SK-N-SH (cell line): ENCODE results near the gene PSME2. TPM values are rescaled to one million over a fixed set of nuclear protein-coding genes. Genes with fewer than 3 reads are reported as not detected.

ENCODE experiments used
- CTCF ChIA-PET: fragments of 300-600, 350-600 bp; formaldehyde crosslinking; extraction: SDS; loops from one replicate; lab custom pipeline; 2021; lab: Yijun Ruan, JAX
- POLR2A ChIA-PET: fragments of 350-600 bp; sonication (Branson Sonifier 250); formaldehyde crosslinking; extraction: SDS; loops from one replicate; lab custom pipeline; 2020; ENCODE audit warnings: antibody characterized with exemption, inconsistent platforms; lab: Yijun Ruan, JAX
- DNase-seq: peaks from one replicate; pipeline ENCODE4 v3.0.0; 2012
- H2AFZ ChIP-seq: fragments of 200-600 bp; sonication (generic); 2 replicates; pipeline ENCODE4 v1.8.1; 2016; ENCODE audit warnings: antibody characterized with exemption, mild to moderate bottlenecking, low read depth
- H3F3A ChIP-seq: fragments of 200-600 bp; sonication (generic); replicated peaks from 2 replicates; pipeline ENCODE3; 2016; ENCODE audit warnings: antibody characterized with exemption, mild to moderate bottlenecking; ENCODE audit not compliant: insufficient read depth
- H3K27ac ChIP-seq, 2 experiments: fragments of 200-500 bp in 1 of 2; fragments of 200-600 bp in 1 of 2; sonication (Bioruptor generic) in 1 of 2; sonication (generic), shearing (Covaris generic) in 1 of 2; 2 replicates each; pipeline versions ENCODE4 v1.5.1 to v1.6.1; 2014 to 2016; ENCODE audit warnings: low read depth in 2 of 2, inconsistent platforms in 1 of 2, low read length in 1 of 2, mild to moderate bottlenecking in 1 of 2, mixed read lengths in 1 of 2
- H3K27me3 ChIP-seq: fragments of 200-600 bp; sonication (generic), shearing (Covaris generic); 2 replicates; pipeline ENCODE4 v1.6.1; 2016; ENCODE audit warnings: mixed run types; ENCODE audit not compliant: insufficient read depth
- H3K36me3 ChIP-seq, 2 experiments: fragments of 200-500 bp in 1 of 2; fragments of 200-600 bp in 1 of 2; sonication (Bioruptor generic) in 1 of 2; sonication (generic) in 1 of 2; replicated peaks in 1 of 2; 2 replicates each; pipeline versions ENCODE3 to v1.5.1; 2014 to 2016; ENCODE audit warnings: low read length in 1 of 2, mild to moderate bottlenecking in 1 of 2; ENCODE audit not compliant: insufficient read depth in 2 of 2, control insufficient read depth in 1 of 2
- H3K4me1 ChIP-seq, 2 experiments: fragments of 200-500 bp in 1 of 2; fragments of 200-600 bp in 1 of 2; sonication (Bioruptor generic) in 1 of 2; sonication (generic), shearing (Covaris generic) in 1 of 2; 2 replicates each; pipeline versions ENCODE4 v1.5.1 to v1.6.1; 2014 to 2016; ENCODE audit warnings: low read depth in 1 of 2, low read length in 1 of 2, mixed run types in 1 of 2; ENCODE audit not compliant: insufficient read depth in 2 of 2, control insufficient read depth in 1 of 2
- H3K4me2 ChIP-seq: fragments of 200-600 bp; sonication (generic), shearing (Covaris generic); 2 replicates; pipeline ENCODE4 v1.6.1; 2017; ENCODE audit warnings: mixed run types
- H3K4me3 ChIP-seq, 2 experiments: fragments of 200-500 bp in 1 of 2; fragments of 200-600 bp in 1 of 2; sonication (Bioruptor generic) in 1 of 2; sonication (generic), shearing (Covaris generic) in 1 of 2; 2 replicates each; pipeline versions ENCODE4 v1.5.1 to v1.8.1; 2014 to 2016; ENCODE audit warnings: low read depth in 2 of 2, inconsistent platforms in 1 of 2, low read length in 1 of 2, mild to moderate bottlenecking in 1 of 2, mixed read lengths in 1 of 2, moderate library complexity in 1 of 2
- H3K79me2 ChIP-seq: fragments of 200-600 bp; sonication (generic); 2 replicates; pipeline ENCODE4 v1.8.1; 2017; ENCODE audit warnings: mild to moderate bottlenecking; ENCODE audit not compliant: insufficient read depth
- H3K9ac ChIP-seq: fragments of 200-600 bp; sonication (generic); 2 replicates; pipeline ENCODE4 v1.6.1; 2017; ENCODE audit warnings: mixed run types
- H3K9me2 ChIP-seq: fragments of 200-600 bp; sonication (generic); 2 replicates; pipeline ENCODE4 v1.6.1; 2017; ENCODE audit warnings: mixed run types
- H3K9me3 ChIP-seq: fragments of 200-600 bp; sonication (generic); 2 replicates; pipeline ENCODE4 v1.6.1; 2017; ENCODE audit warnings: mixed run types, mild to moderate bottlenecking, moderate library complexity
- H4K20me1 ChIP-seq: fragments of 200-600 bp; sonication (generic); 2 replicates; pipeline ENCODE4 v1.6.1; 2017; ENCODE audit warnings: mild to moderate bottlenecking, mixed run types; ENCODE audit not compliant: insufficient read depth
- ELF1 ChIP-seq: IDR thresholded peaks from 2 replicates; pipeline ENCODE4 v1.4.0; 2012
- FOSL2 ChIP-seq: IDR thresholded peaks from 2 replicates; pipeline ENCODE4 v1.4.0; 2012; ENCODE audit warnings: low read depth, mild to moderate bottlenecking, moderate library complexity, borderline replicate concordance
- FOXJ3 ChIP-seq: sonication (generic); formaldehyde crosslinking; IDR thresholded peaks from 2 replicates; pipeline ENCODE4 v1.5.1; 2020; ENCODE audit warnings: mild to moderate bottlenecking, missing genetic modification reagents
- FOXM1 ChIP-seq: IDR thresholded peaks from 2 replicates; pipeline ENCODE4 v1.4.0; 2012; ENCODE audit warnings: low read depth, mild to moderate bottlenecking
- GATA2 ChIP-seq: sonication (generic); formaldehyde crosslinking; IDR thresholded peaks from 2 replicates; pipeline ENCODE4 v1.5.0; 2020; ENCODE audit warnings: mild to moderate bottlenecking, missing genetic modification reagents
- JUND ChIP-seq: IDR thresholded peaks from 2 replicates; pipeline ENCODE4 v1.4.0; 2012
- MEF2A ChIP-seq: IDR thresholded peaks from 2 replicates; pipeline ENCODE4 v1.4.0; 2012; ENCODE audit warnings: low read depth, borderline replicate concordance
- NFIC ChIP-seq: IDR thresholded peaks from 2 replicates; pipeline ENCODE4 v1.4.0; 2012; ENCODE audit warnings: borderline replicate concordance
- POLR2AphosphoS5 ChIP-seq: IDR thresholded peaks from 2 replicates; pipeline ENCODE4 v1.6.1; 2012; ENCODE audit warnings: low read depth, low read length
- RFX5 ChIP-seq: IDR thresholded peaks from 2 replicates; pipeline ENCODE4 v1.6.1; 2012; ENCODE audit warnings: mild to moderate bottlenecking, improper control_type of control experiment, low read length
- SMC3 ChIP-seq: IDR thresholded peaks from 2 replicates; pipeline ENCODE4 v1.6.1; 2012; ENCODE audit warnings: low read depth, low read length, improper control_type of control experiment
- TCF12 ChIP-seq: IDR thresholded peaks from 2 replicates; pipeline ENCODE4 v1.4.0; 2012
- TEAD4 ChIP-seq: IDR thresholded peaks from 2 replicates; pipeline ENCODE4 v1.4.0; 2012; ENCODE audit warnings: mild to moderate bottlenecking, borderline replicate concordance; ENCODE audit not compliant: insufficient read depth
- USF1 ChIP-seq: IDR thresholded peaks from 2 replicates; pipeline ENCODE4 v1.4.0; 2012; ENCODE audit warnings: low read depth, borderline replicate concordance
- YY1 ChIP-seq: IDR thresholded peaks from 2 replicates; pipeline ENCODE4 v1.4.0; 2012; ENCODE audit warnings: low read depth, mild to moderate bottlenecking
- WGBS: methylation state at CpG from one replicate; pipeline ENCODE4 v1.1.6; 2017; ENCODE audit warnings: low lambda C conversion rate; 5-methylcytosine and 5-hydroxymethylcytosine counted together
- polyA plus RNA-seq, 3 experiments: library from polyadenylated mRNA; depleted of rRNA; stranded (reverse); fragments of >200 nt; gene quantifications; 2 replicates each; pipeline ENCODE4 v1.2.3, GENCODE V29; 2012
- TF ChIP-seq, protein P1 (sequence below): fragments of 200-600 bp; sonication (generic); IDR thresholded peaks from 2 replicates; pipeline ENCODE4 v1.6.1; 2017; ENCODE audit warnings: antibody characterized with exemption, mild to moderate bottlenecking, moderate library complexity
- TF ChIP-seq, protein P2 (sequence below): fragments of 150-350 bp; IDR thresholded peaks from 2 replicates; pipeline ENCODE4 v1.6.1; 2017; ENCODE audit warnings: antibody characterized with exemption, low read length, low read depth, borderline replicate concordance
- TF ChIP-seq, protein P3 (sequence below): IDR thresholded peaks from 2 replicates; pipeline ENCODE4 v1.6.1; 2012; ENCODE audit warnings: mild to moderate bottlenecking, low read depth, low read length, moderate library complexity

Gene PSME2
- polyA plus RNA-seq, 1 of the 3 experiments (the other 2 are of a cell fraction): 147 TPM

- no peak overlapping the region for H3K4me2 ChIP-seq
- ChIA-PET CTCF (interaction anchor here (0.7 to 3.8 kb wide), 3 partner anchors 12 to 247 kb away, joined by 3 to 16 read pairs (median 4); partner anchors contain the start of gene IRF9), POLR2A (interaction anchor here (1.4 to 1.7 kb wide), 2 partner anchors 11 to 12 kb away, joined by 4 read pairs; partner anchors contain the start of genes REC8 and TM9SF1)
- H4K20me1 ChIP-seq: no peaks in the 10 kb centered on the region
- H3K4me3 ChIP-seq: no peak overlapping the region
- no peak overlapping the region for H2AFZ ChIP-seq
- no peak overlapping the region for H3K27ac ChIP-seq
- H3K9me2 ChIP-seq: no peaks in the 10 kb centered on the region
- peaks cover 9 to 18% of the 10 kb centered on the region in 2 experiments for H3K4me1 ChIP-seq
- WGBS: 87% methylated on average over 10 of the region's 19 CpGs
- H3K27me3 ChIP-seq: no peaks in the 10 kb centered on the region
- no peak for DNase-seq
- H3K36me3 ChIP-seq: peaks cover 21 to 78% of the 10 kb centered on the region in 2 experiments
- H3K9ac ChIP-seq: no peak overlapping the region
- no peaks in the 10 kb centered on the region for H3K9me3 ChIP-seq
- H3F3A ChIP-seq: peaks cover 16% of the 10 kb centered on the region
- peaks cover 19% of the 10 kb centered on the region for H3K79me2 ChIP-seq
- TF ChIP-seq, protein P1, sequence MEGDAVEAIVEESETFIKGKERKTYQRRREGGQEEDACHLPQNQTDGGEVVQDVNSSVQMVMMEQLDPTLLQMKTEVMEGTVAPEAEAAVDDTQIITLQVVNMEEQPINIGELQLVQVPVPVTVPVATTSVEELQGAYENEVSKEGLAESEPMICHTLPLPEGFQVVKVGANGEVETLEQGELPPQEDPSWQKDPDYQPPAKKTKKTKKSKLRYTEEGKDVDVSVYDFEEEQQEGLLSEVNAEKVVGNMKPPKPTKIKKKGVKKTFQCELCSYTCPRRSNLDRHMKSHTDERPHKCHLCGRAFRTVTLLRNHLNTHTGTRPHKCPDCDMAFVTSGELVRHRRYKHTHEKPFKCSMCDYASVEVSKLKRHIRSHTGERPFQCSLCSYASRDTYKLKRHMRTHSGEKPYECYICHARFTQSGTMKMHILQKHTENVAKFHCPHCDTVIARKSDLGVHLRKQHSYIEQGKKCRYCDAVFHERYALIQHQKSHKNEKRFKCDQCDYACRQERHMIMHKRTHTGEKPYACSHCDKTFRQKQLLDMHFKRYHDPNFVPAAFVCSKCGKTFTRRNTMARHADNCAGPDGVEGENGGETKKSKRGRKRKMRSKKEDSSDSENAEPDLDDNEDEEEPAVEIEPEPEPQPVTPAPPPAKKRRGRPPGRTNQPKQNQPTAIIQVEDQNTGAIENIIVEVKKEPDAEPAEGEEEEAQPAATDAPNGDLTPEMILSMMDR: no peak
- TF ChIP-seq SMC3 (no peak), FOXM1 (no peak), USF1 (no peak), JUND (no peak), FOSL2 (no peak), ELF1 (no peak), GATA2 (no peak), RFX5 (no peak), NFIC (no peak), FOXJ3 (CRISPR knock-in tag) (no peak), POLR2AphosphoS5 (no peak), TEAD4 (no peak), TCF12 (no peak), YY1 (no peak), MEF2A (no peak)
- TF ChIP-seq, protein P2, sequence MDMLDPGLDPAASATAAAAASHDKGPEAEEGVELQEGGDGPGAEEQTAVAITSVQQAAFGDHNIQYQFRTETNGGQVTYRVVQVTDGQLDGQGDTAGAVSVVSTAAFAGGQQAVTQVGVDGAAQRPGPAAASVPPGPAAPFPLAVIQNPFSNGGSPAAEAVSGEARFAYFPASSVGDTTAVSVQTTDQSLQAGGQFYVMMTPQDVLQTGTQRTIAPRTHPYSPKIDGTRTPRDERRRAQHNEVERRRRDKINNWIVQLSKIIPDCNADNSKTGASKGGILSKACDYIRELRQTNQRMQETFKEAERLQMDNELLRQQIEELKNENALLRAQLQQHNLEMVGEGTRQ: no peak
- TF ChIP-seq, protein P3, sequence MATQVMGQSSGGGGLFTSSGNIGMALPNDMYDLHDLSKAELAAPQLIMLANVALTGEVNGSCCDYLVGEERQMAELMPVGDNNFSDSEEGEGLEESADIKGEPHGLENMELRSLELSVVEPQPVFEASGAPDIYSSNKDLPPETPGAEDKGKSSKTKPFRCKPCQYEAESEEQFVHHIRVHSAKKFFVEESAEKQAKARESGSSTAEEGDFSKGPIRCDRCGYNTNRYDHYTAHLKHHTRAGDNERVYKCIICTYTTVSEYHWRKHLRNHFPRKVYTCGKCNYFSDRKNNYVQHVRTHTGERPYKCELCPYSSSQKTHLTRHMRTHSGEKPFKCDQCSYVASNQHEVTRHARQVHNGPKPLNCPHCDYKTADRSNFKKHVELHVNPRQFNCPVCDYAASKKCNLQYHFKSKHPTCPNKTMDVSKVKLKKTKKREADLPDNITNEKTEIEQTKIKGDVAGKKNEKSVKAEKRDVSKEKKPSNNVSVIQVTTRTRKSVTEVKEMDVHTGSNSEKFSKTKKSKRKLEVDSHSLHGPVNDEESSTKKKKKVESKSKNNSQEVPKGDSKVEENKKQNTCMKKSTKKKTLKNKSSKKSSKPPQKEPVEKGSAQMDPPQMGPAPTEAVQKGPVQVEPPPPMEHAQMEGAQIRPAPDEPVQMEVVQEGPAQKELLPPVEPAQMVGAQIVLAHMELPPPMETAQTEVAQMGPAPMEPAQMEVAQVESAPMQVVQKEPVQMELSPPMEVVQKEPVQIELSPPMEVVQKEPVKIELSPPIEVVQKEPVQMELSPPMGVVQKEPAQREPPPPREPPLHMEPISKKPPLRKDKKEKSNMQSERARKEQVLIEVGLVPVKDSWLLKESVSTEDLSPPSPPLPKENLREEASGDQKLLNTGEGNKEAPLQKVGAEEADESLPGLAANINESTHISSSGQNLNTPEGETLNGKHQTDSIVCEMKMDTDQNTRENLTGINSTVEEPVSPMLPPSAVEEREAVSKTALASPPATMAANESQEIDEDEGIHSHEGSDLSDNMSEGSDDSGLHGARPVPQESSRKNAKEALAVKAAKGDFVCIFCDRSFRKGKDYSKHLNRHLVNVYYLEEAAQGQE: no peak
Measured at GRCh38 chr14:24184104-24184970, 37.9 kb upstream of the PSME2 start.
